Neural cell (in vitro differentiated cells): ENCODE data around the gene VPS8.
"Not testable (repeated sequence)": the region's sequence is repeated elsewhere in the genome, so short reads cannot be mapped to it uniquely, and the experiment has no call there.

Experiments used
- CTCF ChIP-seq: fragments of 450-650 bp; IDR thresholded peaks from 2 replicates; pipeline ENCODE4 v1.5.1; 2014; ENCODE audit warnings: antibody characterized with exemption, mild to moderate bottlenecking, moderate library complexity; ENCODE audit not compliant: poor library complexity, severe bottlenecking
- EZH2 ChIP-seq: fragments of 200-600, 300-800 bp; shearing (Covaris generic), sonication (generic); IDR thresholded peaks from 2 replicates; pipeline ENCODE4 v1.6.1; 2014; ENCODE audit warnings: antibody characterized with exemption, low read length, borderline replicate concordance, mild to moderate bottlenecking; ENCODE audit not compliant: insufficient read depth, poor library complexity, severe bottlenecking
- RAD21 ChIP-seq: fragments of 450-650 bp; conservative IDR thresholded peaks from 2 replicates; pipeline ENCODE4 v1.6.1; 2014; ENCODE audit warnings: antibody characterized with exemption, mild to moderate bottlenecking, moderate library complexity
- REST ChIP-seq: IDR thresholded peaks from 2 replicates; pipeline ENCODE4 v1.6.1; 2012; ENCODE audit warnings: borderline replicate concordance
- SMC3 ChIP-seq: fragments of 450-650 bp; conservative IDR thresholded peaks from 2 replicates; pipeline ENCODE4 v1.6.1; 2014; ENCODE audit warnings: antibody characterized with exemption, mild to moderate bottlenecking, moderate library complexity; ENCODE audit not compliant: poor library complexity
- TAF1 ChIP-seq: IDR thresholded peaks from 2 replicates; pipeline ENCODE4 v1.6.1; 2012; ENCODE audit warnings: low read depth

- not testable (repeated sequence) for TF ChIP-seq CTCF, TAF1, EZH2, RAD21, REST, SMC3
These were observed 205.6 kb downstream of the VPS8 start for GRCh38 chr3:185017584-185017983.
